GM21367 (cell line): ENCODE results near the gene ITPKB.
"Not testable (repeated sequence)": the region's sequence is repeated elsewhere in the genome, so short reads cannot be mapped to it uniquely, and the experiment has no call there.

Experiments used
- ATAC-seq: cut with Tn5 transposase; IDR thresholded peaks from one replicate; pipeline ENCODE4 v1.9.1; 2021; ENCODE audit not compliant: unreplicated experiment

ITPKB gene

DNA sequence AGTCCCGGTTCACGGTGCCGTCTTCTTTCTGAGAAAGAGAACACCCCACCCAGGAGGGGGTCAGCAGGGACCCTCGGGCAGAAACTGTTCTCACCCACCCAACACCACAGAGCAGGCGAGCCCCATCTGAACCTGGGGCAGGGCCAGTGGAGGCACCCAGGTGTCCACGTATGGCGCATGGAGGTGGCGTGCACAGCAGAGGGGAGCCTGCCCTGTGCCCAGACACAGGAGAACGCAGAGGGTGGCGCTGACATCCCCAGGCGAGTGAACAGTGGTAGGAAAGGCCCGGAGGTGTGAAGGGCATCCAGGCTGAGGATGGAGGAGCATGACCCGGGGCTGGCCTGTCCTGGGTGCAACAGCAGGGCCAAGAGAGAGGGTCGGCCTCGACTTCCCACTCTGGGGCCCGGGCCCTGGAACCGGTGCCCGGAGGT lies 99.4 kb downstream of the ITPKB start:
- no peak for ATAC-seq

DNA sequence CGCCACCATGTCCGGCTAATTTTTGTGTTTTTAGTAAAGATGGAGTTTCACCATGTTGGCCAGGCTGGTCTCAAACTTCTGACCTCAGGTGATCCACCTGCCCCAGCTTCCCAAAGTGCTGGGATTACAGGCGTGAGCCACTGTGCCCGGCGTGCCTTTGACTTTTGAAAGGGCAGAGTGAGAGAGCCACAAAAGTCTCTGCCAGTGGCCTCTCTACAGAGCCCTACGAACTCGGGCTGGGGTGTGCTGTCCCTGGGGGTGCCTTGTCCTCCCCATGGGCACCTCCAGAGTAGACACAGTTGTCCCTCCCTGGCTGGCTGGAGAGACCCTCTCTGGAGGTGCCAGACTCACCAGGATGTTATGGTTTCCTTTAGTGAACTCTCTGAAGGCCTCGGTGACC lies 99.9 kb downstream of the ITPKB start:
- not testable (repeated sequence) for ATAC-seq

DNA sequence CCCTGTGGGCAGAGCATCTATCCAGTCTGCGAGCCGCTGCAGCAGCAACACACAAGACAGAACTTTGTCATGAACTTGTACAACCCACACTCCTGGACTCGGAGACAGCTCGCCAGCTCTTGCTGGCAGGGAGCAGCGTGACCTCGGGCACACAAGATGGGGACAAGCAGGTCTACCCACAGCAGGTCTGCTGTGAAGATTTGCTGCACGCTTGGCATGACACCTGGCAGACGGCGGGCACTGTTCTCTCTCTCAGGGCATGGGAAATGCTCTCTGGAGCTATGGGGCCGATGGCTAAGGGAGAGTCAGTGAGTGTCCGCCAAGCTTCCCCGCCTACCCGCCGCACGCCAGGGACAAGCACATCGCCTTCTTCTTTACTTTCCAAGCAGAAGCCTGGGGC lies 100.5 kb downstream of the ITPKB start:
- ATAC-seq = no peak

DNA sequence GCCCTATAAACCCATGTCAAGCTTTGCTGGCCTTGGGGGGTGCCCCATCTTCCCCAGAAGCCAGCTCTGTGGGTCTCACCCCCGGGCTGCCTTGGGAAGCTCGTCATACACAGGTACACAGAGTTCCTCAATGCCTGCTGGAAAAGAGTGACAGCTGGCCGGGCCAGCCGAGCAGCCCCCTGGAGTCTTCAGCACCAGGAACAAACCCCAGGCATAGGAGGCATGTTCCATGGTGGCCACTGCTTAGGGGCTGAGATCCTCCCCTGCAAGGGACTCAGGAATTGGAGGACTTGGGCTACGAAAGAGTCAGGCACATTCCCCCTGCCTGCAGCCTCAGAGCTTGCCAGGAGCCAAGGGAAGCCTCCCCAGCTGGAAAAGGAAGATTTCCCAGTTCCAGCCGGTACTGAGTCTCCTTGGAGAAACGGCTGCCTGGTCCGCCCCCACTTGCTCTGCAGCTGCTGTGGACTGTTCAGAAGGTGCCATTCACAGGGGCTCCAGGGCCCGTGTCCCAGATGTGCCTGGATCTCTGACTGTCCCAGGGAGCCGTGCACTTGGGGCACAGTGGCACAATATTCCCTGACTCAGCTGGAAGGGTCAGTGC lies 101.0 kb downstream of the ITPKB start:
- ATAC-seq = no peak

DNA sequence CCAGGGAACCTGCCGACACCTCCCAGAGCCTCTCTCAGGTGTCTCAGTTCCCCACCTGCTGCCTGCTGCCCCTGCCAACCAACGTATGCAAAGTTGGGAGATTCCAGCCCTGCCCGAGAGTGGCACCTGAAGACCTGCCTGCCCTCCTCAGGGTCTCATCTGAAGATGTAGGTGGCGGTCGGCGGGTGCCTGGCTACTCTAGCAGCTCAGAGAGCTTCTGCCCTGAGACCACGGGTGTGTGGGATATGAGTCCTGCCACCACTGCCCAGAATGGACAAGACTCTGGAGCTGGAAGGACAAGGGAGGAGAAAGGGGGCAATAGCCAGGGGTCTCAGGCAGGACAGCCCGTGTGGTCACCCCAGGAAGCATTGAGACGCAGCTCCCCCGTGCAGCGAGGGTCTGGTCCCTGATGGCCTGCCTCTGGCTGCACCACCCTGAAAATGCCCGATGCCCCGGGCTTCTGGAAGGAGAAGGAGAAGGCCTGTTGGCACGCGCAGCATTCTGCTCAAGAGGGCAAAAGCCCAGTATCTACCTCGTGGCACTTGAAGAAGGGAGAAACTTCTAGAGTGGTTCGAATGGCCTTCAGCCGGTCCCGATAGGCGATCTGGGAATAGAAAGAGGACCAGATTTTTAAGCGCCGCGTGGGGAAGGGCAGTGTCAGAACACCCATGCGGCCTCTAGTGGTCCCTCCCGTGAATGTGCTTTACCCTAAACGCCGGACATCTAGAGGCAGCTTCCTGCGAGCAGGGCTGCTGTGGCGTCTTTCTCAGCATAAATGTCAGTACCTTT lies 101.7 kb downstream of the ITPKB start:
- ATAC-seq = no peak

DNA sequence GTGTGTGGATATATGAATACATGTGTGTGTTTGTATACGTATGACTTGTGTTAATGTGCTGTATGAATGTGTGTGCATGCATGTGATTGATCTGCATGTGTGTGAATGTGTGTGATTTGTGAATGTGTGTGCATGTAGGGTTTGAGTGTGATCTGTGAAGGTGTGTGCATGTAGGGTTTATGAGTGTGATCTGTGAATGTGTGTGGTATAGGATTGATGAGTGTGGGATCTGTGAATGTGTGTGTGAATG lies 102.3 kb downstream of the ITPKB start:
- ATAC-seq = no peak

DNA sequence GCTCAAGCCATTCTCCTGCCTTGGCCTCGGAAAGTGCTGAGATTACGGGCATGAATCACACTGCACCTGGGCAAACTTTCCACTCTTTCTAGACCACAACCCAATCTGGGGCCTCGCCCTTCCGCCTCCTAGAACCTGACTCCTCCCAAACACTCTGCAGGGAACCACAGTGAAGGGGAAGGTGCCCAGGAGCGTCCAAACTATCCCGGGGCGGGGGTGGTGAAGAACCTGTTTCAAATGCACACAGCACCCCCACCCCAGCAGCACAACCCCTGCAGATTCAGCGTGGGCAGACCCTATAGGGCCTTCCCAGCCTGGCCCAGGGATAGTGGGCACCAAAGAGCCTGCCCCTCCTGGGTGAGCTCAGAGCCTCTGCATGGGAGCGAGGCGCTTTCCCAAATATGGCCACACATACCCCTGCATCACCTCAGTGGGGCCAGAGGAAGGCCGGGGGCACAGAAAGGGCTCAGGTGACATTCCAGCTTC lies 103.6 kb downstream of the ITPKB start:
- ATAC-seq = no peak

DNA sequence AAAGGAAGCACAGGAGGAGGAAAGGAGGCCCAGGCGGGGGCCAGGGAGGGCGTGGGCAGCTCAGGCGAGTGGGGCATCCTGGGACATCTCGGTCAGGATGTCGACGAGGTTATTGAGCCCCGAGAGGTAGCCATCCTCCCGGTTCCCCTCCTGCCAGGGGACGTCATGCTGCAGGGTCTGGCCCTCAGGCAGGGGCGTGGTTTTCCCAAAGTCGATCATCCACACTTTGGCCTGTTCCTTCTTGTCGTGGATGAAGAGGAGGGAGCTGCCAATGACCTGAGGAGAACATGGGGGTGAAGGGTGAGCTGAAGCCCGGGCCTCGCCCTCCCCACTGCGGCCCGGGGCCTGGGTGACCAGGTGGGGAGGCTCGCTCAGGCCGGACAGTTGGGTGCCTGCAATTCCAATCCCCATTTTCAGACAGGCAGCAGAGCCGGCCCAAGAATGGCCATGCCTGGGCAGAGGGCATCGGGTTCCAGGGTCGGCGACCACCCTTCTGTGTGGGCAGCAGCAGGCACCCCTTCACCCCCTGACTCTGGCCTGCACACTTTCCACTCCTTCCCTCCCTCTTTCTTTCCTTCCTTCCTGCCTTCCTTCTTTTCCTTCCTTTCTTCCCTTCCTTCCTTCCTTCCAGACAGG lies 104.4 kb downstream of the ITPKB start:
- no peak for ATAC-seq

DNA sequence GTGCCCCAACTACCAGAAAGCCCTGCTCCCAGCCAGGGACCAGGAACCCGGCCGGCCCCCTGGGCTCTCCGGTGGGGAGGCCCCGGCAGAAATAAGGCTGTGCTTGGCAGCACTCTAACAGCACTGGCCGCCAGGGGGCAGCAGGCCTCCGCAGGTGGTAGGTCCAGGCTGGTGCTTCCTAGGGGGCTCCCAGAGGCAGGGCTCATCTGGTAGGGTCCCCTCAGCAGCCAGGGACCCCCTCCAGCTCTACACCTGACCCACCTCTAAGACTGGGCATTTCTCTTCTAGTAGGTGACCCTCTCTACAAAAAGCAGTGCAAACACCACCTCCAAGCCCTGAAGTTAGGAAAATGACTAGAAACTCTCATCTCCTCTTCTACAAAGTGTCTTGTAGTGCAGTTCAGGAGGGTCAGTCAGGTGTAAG lies 104.9 kb downstream of the ITPKB start:
- peak; percentile 80 for ATAC-seq

DNA sequence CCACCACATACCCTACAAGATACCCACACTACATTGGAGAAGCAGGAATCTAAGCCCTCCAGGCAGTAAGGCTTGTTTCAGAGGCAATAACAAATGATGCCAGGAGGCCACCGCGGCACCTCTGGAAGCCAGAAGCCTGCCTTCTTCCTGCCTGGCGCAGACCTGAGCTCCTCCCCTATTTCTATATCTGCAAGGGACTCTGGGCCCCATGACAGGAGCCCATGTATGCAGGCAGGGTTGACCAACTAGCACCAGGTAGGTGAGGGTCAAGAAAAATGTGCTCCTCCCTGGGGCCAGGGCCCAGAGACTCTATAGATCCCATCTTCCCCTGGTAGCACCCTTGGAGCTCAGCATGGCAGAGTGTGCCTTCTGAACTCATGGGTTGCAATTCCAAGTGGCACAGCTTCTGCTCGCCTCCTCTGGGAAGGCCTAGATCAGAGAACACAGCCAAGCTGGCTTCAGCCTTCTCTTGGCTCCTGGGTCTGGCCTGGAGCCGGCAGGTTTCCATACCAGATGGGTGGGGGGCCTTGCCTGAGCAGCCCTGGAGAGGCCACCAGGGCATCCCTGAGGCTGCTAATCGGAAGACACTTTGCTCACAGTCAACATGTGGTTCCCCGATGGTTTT lies 105.4 kb downstream of the ITPKB start:
- no peak for ATAC-seq

DNA sequence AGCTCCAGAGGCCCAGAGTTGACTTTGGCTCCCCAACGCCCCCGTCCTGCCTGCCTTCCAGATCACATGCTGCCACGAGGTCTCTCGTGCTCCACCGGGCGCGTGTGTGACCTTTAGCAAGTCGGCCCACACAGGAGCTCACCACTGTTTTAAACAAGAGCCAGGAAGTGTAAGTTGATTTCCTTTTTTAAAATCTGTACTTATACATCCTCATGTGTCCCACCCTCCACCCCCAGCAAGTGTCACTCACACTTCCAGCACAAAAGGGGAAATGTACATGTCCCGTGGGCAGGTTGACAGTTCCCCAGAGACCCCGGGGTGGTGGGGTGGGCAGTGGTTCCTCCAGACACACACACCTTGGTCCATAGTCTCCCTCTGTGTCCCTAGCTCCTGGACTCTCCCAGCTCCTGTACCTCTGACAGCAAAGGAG lies 106.1 kb downstream of the ITPKB start:
- no peak for ATAC-seq

DNA sequence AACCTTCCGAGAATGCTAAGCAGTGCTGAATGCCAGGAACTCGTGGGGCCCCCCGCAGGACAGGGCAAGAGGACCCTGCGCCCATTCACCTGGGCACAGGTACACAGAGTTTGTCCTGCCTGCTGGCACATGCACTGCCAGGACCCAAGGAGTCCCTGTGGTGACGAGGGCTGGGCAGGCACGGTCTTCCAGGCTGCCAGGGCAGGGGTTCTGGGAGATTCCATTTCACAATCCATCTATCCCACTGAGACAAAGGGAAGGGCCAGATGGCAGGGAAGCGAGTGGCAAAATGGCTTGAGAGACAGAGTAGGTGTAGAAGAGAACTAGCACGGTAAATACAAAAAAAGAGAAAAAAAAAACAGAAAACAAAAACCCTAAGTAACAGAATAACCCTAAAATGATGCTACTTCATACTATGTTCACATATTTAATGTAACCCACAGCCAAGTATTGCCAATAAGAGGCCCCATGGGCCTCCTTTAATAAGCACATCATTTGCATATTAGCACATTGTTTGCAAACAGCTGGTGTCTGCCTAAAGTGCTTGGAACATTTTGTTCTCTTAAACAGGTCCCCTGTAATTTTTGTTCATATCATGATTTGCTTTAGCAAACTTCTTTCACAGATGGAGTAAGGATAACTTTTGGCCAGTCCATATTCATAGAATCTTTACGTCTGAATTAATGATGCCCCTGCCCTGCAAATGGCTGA lies 106.8 kb downstream of the ITPKB start:
- no peak for ATAC-seq

DNA sequence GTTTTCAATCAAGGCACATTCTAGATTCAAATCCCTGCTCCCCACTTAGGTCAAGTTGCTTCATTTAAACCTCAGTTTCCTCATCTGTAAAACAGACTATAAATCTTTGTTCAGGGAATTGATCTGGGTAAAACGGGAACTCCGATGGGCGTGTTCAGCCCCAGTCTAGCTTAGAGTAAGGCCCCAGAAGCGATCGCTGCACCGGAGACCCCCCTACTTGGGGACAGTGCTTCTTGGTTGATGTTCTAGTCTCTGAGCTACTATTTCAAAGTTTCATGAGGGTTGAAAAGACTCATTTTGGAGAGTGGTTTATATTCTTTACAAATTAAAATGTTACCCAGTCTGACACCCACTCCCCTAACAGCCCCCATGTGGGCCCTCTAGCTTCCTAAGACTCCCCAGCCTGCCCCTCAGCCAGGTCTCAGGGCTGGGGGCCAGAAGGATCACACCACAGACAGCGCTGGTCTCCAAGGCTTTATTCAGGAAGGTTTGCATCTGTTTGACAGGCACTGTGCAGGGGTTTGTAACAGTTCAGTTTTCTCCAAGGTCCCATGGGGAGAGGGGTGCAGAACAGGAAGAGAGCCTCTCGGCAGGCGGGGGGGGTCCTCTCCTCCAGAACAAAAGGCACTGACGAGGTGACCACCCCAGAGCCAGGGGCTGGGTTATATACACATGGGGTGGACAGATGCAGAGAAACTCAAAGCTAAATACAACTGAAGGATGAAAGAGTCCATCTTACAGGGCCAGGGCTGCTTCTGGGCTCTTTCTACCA lies 107.7 kb downstream of the ITPKB start:
- ATAC-seq = no peak

DNA sequence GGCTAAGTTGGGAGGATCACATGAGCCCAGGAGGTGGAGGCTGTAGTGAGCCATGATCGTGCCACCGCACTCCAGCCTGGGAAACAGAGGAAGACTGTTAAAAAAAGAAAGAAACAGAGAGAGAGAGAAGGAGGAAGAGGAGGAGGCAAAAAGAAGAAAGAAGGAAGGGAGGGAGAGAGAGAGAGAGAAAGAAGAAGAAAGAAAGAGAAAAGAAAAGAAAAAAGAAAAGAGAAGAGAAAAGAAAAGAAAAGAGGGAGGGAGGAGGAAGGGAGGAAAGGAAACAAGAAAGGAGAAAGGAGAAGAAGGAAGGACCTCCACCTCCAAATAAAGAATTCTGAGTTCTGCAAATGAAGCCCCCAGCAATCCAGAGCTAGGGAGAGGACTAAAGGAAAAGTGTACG lies 108.5 kb downstream of the ITPKB start:
- ATAC-seq = no peak

DNA sequence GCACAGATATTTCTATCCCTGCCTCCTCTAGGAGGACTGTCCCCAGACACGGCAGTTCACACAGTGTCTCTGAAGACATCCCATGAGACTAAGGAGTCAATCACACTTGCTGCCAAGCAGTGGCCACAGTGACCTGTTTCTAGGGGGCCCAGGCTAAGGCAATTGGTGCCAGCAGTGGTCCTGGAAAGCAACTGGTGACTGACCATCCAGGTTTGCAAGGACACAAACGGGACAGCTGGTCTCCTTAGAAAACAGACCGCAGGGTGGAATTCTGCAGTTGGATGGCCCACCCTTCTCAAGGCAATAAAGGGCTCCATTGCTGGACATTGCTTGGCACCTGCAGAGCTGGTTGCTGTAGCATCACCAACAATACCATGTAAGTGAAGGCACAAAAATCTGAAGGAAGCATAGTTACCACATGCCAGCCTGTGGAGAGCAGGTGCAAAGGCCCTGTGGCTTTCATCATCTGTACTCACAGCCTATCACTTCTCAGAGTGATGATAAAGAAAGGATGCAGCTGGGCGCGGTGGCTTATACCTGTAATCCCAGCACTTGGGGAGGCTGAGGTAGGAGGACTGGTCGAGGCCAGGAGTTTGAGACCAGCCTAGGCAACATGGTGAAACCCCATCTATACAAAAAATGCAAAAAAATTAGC lies 109.1 kb downstream of the ITPKB start:
- no peak for ATAC-seq

DNA sequence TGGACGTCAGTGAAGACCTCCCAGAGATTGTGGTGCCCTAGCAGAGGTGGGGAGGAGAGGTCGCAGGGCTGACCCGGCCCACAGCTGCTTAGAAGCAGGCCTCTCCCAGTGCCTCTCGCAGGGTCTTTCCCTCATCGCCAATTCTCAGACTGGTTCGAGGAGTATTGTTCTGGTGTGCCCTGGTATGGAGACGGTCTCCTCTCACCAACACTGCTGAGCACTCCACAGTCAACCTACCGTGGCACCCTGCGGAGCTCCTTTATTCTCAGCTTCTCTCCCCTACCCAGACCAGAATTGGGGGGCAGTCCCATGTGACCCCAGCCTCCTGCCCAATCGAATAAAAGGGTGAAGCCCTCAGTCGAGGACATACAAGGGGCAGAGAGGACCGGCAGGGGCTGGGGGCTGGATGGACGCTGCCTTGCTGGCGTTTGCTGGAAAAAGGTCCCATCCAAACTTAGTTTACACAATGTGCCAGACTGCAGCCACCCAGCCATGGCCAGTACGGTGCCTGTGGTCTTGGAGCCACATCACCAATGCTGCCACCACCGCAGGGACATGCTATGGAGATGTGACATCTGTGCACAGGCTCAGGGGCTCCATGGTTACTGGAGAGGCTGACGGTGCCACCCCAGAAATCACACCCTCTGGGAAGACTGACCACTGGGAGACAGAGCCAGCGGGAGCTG lies 109.7 kb downstream of the ITPKB start:
- ATAC-seq = no peak

DNA sequence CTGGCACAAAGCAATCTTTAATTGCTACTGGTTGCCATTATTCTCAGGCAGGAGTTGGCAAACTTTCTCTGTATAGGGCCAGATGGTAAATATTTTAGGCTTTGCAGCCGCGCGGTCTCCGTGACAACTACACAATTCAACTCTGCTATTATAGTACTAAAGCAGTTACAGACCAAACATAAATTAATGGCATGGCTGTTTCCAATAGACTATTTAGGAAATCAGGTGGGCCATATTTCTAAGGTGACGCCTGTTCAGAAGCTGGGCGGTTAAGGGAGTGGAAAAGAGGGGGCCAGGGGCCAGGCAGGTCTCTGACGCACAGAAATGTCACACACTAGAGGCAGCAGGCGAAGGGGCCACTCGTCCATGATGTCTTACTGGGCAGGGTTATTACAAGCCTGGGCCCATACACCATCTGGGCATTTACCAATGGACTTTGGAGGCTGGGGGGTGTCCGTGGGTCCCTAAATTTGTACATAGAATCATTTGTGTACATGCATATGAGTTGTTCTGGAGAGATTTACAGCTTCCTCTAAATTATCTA lies 110.4 kb downstream of the ITPKB start:
- ATAC-seq = no peak

DNA sequence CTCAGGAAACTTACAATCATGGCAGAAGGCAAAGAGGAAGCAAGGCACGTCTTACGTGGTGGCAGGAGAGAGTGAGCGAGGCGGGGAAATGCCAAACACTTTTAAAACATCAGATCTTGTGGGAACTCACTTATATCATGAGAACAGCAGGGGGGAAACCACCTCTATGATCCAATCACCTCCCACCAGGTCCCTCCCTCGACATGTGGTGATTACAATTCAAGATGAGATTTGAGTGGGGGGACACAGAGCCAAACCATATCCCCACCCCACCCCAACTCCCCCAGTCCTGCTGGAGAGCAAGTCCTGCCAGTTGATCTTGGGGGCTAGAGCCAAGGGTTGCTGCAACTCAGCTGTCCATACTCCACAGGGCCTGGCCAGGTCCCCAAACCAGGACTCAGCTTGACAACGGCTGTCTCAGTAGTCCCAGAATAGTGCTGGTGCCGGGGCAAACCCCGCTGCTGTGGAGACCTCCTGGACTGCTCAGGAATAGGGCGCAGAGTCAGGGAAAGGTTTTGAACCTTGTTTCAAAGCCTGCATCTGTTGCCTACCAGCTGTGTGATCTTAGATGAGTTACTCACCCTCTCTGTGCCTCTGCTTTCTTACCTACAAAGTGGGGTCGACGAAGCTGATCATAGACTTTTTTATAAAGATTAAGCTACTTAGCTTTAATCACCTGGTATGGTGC lies 111.0 kb downstream of the ITPKB start:
- no peak for ATAC-seq
